NCI-H2227 (cell line): Measurements from ENCODE around the gene ZNF710.
A peak's percentile ranks its signal among the peaks of the same experiment; 100 is the strongest.

Experiments
- DNase-seq: peaks from one replicate; lab custom pipeline; 2025; ENCODE audit not compliant: unreplicated experiment; lab: John Stamatoyannopoulos, UW

Gene ZNF710

GRCh38 chr15:89991312-89991711 lies 9.8 kb upstream of the ZNF710 start:
- no peak for DNase-seq

GRCh38 chr15:89993349-89993748 lies 7.8 kb upstream of the ZNF710 start:
- DNase-seq, result no peak

GRCh38 chr15:89997079-89997478 lies 4.0 kb upstream of the ZNF710 start:
- DNase-seq, result no peak

- no peak for DNase-seq
These were observed 2.9 kb upstream of the ZNF710 start for GRCh38 chr15:89998141-89998661.

- DNase-seq, result no peak
These were observed 2.0 kb upstream of the ZNF710 start for GRCh38 chr15:89998923-89999675.

- DNase-seq, result no peak
These were observed 1.4 kb upstream of the ZNF710 start for GRCh38 chr15:89999676-90000185.

GRCh38 chr15:90000186-90001001 lies 730 bp upstream of the ZNF710 start:
- DNase-seq, result peak; percentile 19

GRCh38 chr15:90001683-90002427 lies 731 bp downstream of the ZNF710 start:
- peak; percentile 58 for DNase-seq

GRCh38 chr15:90002428-90002844 lies 1.3 kb downstream of the ZNF710 start:
- DNase-seq, result peak; percentile 36

DNA sequence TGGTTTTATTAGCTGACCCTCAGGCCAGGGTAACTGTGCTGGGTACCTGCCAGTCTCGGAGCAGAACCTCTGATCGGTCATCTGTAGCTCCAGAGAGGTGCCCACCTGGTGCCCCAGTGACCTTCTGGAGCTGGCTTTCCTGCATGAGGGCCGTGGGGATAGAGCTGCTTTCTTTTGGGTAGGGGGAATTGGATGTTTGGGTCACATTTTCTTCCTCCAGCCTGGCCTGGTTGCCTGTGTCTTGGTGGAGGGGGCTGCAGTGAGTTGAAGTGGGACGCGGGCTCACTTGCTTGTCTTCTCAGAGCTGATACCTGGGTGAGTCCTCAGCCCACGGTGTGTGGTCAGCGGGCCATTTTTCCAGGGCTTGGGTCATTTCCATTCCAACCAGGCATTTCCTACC lies 2.6 kb downstream of the ZNF710 start:
- DNase-seq, result no peak

DNA sequence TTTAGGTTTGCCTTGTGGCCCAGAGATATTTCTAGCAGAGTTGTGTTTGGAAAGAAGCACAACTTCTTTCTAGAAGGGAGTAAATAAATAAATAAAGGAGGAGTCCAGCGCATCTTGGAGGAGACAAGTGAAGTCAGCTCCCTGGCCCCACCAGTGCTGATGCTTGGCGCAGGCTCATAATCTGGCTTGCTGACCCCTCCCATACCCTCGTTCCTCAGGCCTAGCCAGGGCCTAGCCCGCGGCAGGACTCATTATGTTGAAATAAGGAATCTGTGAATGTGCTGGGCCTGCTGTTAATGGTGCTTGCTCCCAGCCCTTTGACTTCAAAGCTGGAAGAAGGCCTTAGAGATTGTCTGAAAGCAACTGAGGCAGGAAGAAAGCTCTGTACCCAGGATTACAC lies 3.1 kb downstream of the ZNF710 start:
- no peak for DNase-seq

- no peak for DNase-seq
These were observed 3.5 kb downstream of the ZNF710 start for GRCh38 chr15:90004671-90005070.

- DNase-seq, result no peak
These were observed 5.3 kb downstream of the ZNF710 start for GRCh38 chr15:90006217-90007075.

DNA sequence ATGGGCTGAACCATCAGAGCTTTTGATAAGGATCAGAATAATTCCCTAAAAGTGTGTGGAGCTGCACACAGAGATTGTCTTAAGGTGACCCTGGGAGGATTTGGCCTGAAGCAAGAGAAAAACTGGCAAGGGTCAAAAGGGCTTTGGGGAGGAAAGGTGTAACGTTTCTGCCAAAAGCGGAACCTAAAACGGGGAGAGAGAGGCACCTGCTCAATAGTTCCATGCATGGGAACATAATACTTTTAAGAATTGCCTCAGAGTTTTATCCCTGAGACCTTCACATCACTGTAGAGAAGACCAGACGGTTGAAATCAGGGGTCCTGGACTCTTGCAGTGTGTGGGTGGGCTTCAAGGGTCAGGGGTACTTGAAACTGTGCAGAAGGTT lies 5.9 kb downstream of the ZNF710 start:
- no peak for DNase-seq

GRCh38 chr15:90008607-90009006 lies 7.5 kb downstream of the ZNF710 start:
- DNase-seq, result no peak

DNA sequence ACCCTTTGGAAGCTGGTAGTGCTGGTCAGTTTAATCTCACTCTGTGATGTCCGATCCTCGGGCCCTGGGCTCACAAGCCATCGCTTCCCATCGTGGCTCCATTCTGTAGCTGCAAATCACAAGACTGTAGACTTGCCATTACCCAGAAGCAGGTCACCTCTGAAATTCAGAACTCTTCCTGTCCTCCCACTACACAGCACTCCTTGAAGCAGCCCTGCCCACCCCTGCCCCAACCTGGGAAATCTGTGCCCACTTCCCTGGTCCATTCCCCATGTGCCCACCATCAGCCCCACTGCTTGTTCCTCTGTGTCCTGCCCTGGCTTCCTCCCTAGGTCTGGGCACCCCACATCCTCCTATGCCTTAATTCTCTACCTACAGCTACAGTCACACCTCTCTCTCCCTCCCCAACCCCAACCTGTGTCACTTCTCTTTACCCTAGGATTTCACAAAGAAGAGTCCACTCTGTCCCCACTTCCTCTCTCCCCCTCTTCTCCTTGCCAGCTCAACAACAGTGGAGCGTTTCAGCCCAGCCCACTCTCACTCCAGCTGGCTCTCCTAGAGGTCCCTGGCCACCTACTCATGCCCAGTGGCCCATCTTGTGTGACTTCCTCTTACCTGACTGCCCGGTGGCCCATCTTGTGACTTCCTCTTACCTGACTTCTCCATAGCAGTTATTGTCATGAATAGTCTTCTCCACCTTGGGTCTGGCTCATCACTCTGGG lies 8.3 kb downstream of the ZNF710 start:
- DNase-seq, result no peak

DNA sequence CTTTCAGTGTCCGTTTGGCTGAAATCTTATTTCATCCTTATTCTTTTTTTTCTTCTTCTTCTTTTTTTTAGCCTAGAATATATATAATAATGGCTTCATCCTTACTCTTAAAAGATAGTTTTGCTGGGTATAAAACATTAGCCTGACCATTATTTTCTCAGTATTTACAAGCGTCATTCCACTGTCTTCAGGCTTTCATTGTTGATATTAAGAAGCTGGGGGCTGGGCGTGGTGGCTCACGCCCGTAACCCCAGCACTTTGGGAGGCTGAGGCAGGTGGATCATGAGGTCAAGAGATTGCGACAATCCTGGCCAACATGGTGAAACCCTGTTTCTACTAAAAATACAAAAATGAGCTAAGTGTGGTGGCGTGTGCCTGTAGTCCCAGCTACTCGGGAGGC lies 10.6 kb downstream of the ZNF710 start:
- no peak for DNase-seq

GRCh38 chr15:90013503-90013937 lies 12.4 kb downstream of the ZNF710 start:
- no peak for DNase-seq

DNA sequence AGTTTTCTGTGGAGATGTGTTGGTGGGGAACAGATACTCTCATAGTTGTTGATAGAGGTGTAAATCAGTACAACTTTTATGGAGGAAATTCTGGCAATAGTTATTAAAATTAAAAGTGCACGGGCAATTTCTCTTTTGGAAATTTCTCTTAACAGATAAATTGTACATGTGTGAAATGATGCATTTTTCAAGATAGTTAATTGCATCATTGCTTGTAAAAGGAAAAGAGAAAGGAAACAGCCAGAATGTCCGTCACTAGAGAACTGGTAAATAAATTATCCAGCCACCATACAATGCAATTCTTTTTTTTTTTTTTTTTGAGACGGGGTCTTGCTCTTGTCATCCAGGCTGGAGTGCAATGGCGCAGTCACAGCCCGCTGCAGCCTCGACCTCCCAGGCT lies 14.2 kb downstream of the ZNF710 start:
- no peak for DNase-seq

DNA sequence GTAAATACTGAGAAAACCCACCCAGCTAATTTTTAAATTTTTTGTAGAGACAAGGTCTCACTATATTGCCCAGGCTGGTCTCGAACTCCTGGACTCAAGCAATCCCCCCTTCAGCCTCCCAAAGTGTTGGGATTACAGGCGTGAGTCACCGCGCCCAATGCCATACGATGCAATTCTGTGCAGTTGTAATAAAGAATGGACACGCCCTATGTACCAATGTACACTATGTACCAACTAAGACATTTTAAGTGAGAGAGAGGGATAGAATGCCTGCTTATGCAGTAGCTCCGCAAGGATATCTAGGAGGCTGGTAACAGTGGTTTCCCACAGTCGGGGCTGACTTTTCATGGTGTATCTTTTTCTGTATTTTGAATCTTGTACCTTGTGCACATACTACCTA lies 14.6 kb downstream of the ZNF710 start:
- DNase-seq, result no peak
